ENCODE measurements around the gene LCN1. TPM values are rescaled to one million over a fixed set of nuclear protein-coding genes. Genes with fewer than 3 reads are reported as not detected.

LCN1 gene
- total and polyA plus RNA-seq, 2 of the 8 experiments (the other 6 are each of a cell fraction or from before 2014, with no cell fraction given) = not detected

DNA sequence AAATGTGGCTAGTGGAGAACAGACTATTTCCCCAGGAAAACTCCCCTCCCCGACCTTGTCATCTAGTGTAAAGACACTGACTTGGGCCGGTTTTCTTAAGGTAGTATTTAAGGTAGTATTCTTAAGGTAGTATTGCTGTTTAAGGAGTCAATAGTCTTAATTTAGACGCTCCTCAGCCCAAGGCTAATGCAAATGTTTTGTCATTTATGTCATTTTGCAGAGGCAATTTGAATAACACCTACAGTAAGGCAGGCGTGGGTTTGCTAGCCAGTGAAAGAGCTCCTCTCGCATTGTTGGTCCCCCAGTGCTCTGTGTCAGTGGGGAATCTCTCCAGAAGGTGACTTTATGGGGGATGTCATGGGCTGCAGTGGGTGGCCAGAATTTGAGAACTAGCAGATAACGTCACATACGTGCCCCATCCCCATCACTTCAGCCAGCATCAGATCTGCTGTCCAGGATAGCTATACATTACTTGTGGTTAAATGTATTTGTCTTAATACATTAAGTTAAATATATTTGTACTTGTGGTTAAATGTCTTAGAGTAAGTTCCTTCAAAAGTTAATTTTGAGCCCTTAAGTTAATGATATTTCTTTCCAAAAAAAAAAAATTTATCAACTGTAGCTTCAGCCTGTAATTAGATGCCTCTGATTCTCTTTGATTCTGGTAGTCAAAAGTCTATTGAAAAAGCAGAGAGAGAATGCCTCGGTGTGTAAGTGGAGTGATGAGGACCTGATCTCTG lies 39.1 kb upstream of the LCN1 start (continued):
- TF ChIP-seq, protein P1, sequence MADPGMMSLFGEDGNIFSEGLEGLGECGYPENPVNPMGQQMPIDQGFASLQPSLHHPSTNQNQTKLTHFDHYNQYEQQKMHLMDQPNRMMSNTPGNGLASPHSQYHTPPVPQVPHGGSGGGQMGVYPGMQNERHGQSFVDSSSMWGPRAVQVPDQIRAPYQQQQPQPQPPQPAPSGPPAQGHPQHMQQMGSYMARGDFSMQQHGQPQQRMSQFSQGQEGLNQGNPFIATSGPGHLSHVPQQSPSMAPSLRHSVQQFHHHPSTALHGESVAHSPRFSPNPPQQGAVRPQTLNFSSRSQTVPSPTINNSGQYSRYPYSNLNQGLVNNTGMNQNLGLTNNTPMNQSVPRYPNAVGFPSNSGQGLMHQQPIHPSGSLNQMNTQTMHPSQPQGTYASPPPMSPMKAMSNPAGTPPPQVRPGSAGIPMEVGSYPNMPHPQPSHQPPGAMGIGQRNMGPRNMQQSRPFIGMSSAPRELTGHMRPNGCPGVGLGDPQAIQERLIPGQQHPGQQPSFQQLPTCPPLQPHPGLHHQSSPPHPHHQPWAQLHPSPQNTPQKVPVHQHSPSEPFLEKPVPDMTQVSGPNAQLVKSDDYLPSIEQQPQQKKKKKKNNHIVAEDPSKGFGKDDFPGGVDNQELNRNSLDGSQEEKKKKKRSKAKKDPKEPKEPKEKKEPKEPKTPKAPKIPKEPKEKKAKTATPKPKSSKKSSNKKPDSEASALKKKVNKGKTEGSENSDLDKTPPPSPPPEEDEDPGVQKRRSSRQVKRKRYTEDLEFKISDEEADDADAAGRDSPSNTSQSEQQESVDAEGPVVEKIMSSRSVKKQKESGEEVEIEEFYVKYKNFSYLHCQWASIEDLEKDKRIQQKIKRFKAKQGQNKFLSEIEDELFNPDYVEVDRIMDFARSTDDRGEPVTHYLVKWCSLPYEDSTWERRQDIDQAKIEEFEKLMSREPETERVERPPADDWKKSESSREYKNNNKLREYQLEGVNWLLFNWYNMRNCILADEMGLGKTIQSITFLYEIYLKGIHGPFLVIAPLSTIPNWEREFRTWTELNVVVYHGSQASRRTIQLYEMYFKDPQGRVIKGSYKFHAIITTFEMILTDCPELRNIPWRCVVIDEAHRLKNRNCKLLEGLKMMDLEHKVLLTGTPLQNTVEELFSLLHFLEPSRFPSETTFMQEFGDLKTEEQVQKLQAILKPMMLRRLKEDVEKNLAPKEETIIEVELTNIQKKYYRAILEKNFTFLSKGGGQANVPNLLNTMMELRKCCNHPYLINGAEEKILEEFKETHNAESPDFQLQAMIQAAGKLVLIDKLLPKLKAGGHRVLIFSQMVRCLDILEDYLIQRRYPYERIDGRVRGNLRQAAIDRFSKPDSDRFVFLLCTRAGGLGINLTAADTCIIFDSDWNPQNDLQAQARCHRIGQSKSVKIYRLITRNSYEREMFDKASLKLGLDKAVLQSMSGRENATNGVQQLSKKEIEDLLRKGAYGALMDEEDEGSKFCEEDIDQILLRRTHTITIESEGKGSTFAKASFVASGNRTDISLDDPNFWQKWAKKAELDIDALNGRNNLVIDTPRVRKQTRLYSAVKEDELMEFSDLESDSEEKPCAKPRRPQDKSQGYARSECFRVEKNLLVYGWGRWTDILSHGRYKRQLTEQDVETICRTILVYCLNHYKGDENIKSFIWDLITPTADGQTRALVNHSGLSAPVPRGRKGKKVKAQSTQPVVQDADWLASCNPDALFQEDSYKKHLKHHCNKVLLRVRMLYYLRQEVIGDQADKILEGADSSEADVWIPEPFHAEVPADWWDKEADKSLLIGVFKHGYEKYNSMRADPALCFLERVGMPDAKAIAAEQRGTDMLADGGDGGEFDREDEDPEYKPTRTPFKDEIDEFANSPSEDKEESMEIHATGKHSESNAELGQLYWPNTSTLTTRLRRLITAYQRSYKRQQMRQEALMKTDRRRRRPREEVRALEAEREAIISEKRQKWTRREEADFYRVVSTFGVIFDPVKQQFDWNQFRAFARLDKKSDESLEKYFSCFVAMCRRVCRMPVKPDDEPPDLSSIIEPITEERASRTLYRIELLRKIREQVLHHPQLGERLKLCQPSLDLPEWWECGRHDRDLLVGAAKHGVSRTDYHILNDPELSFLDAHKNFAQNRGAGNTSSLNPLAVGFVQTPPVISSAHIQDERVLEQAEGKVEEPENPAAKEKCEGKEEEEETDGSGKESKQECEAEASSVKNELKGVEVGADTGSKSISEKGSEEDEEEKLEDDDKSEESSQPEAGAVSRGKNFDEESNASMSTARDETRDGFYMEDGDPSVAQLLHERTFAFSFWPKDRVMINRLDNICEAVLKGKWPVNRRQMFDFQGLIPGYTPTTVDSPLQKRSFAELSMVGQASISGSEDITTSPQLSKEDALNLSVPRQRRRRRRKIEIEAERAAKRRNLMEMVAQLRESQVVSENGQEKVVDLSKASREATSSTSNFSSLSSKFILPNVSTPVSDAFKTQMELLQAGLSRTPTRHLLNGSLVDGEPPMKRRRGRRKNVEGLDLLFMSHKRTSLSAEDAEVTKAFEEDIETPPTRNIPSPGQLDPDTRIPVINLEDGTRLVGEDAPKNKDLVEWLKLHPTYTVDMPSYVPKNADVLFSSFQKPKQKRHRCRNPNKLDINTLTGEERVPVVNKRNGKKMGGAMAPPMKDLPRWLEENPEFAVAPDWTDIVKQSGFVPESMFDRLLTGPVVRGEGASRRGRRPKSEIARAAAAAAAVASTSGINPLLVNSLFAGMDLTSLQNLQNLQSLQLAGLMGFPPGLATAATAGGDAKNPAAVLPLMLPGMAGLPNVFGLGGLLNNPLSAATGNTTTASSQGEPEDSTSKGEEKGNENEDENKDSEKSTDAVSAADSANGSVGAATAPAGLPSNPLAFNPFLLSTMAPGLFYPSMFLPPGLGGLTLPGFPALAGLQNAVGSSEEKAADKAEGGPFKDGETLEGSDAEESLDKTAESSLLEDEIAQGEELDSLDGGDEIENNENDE (IDR thresholded peaks at IDR 0.05; ENCODE audit: insufficient replicate concordance, low read length) = no peak
- TF ChIP-seq GTF2F1 (IDR thresholded peaks at IDR 0.05; ENCODE audit: borderline replicate concordance, low read depth, low read length) = no peak
- no peak for TF ChIP-seq ASH2L (IDR thresholded peaks at IDR 0.05; ENCODE audit: low read length)
- TF ChIP-seq BACH1 (IDR thresholded peaks at IDR 0.05; ENCODE audit: low read length) = no peak
- no peak for TF ChIP-seq TAF1 (IDR thresholded peaks at IDR 0.05; ENCODE audit: low read depth, low read length)
- TF ChIP-seq EZH2 (IDR thresholded peaks at IDR 0.05; ENCODE audit: low read depth, low read length, severe bottlenecking) = no peak

All from H1 (cell line).